ENCODE results near the gene PCOLCE2.

Gene PCOLCE2

DNA sequence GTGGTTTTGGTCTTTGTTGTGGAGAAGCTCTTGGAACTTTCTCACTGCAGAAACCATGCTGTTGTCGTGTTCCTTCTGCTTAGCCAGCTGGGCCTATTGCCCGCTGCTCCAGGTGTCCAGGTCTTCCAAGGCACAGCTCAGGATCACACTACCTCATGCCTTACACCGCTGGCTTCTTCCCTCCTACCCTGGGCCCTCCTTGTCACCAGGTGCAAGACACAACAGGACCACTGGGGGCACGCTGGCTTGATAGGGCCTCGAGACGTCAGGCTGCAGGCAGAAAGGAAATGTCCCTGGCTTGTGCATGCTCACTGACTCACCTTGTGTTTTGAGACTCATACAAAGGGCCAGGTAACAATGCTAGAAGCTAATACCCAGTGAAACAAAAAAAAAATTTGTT, 42.3 kb upstream of the PCOLCE2 start:
- Histone ChIP-seq H3K4me1 (ENCODE audit: insufficient read depth, poor library complexity, severe bottlenecking) (no peaks in the 10 kb centered on the region), H3K27me3 (ENCODE audit: insufficient read depth, poor library complexity, severe bottlenecking) (no peaks in the 10 kb centered on the region), H3K36me3 (ENCODE audit: low read depth) (no peaks in the 10 kb centered on the region), H3K9me3 (ENCODE audit: severe bottlenecking) (no peaks in the 10 kb centered on the region), H3K27ac (ENCODE audit: poor library complexity, severe bottlenecking) (no peak overlapping the region), H3K4me3 (ENCODE audit: severe bottlenecking) (no peak overlapping the region)
- ATAC-seq (ENCODE audit: low read depth) (peak; percentile 60; the same call in 2 of the 3 replicates), DNase-seq (ENCODE audit: low spot score) (no peak)
- TF ChIP-seq, protein P1, sequence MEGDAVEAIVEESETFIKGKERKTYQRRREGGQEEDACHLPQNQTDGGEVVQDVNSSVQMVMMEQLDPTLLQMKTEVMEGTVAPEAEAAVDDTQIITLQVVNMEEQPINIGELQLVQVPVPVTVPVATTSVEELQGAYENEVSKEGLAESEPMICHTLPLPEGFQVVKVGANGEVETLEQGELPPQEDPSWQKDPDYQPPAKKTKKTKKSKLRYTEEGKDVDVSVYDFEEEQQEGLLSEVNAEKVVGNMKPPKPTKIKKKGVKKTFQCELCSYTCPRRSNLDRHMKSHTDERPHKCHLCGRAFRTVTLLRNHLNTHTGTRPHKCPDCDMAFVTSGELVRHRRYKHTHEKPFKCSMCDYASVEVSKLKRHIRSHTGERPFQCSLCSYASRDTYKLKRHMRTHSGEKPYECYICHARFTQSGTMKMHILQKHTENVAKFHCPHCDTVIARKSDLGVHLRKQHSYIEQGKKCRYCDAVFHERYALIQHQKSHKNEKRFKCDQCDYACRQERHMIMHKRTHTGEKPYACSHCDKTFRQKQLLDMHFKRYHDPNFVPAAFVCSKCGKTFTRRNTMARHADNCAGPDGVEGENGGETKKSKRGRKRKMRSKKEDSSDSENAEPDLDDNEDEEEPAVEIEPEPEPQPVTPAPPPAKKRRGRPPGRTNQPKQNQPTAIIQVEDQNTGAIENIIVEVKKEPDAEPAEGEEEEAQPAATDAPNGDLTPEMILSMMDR (IDR thresholded peaks at IDR 0.05; ENCODE audit: poor library complexity, severe bottlenecking), result peak; percentile 15

DNA sequence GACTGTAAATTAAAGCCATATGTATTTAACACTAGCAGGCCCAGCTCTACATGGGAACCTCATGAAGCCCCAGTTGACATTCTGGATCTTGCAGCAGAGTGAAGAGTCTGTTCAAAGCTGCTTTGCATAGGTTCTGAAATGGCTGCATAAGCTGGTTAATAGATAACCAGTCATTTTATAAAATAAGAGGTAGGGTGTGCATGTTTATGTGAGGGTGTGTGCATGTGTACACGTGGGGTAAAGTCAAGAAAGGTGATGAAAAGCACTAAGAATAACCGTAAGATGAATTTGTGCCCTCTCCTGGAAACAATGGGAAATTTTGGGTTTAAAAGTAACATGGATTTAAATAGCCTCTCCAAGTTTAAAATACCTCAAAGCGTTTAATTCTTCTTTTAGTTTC, 41.6 kb upstream of the PCOLCE2 start:
- Histone ChIP-seq H3K27me3 (ENCODE audit: insufficient read depth, poor library complexity, severe bottlenecking) (no peaks in the 10 kb centered on the region), H3K36me3 (ENCODE audit: low read depth) (no peaks in the 10 kb centered on the region), H3K4me3 (ENCODE audit: severe bottlenecking) (no peak overlapping the region), H3K27ac (ENCODE audit: poor library complexity, severe bottlenecking) (no peak overlapping the region), H3K9me3 (ENCODE audit: severe bottlenecking) (no peaks in the 10 kb centered on the region), H3K4me1 (ENCODE audit: insufficient read depth, poor library complexity, severe bottlenecking) (peaks cover 4% of the 10 kb centered on the region)
- ATAC-seq (ENCODE audit: low read depth), result no peak
- TF ChIP-seq, protein P1 (IDR thresholded peaks at IDR 0.05; ENCODE audit: poor library complexity, severe bottlenecking), result no peak
- DNase-seq (ENCODE audit: low spot score), result no peak

DNA sequence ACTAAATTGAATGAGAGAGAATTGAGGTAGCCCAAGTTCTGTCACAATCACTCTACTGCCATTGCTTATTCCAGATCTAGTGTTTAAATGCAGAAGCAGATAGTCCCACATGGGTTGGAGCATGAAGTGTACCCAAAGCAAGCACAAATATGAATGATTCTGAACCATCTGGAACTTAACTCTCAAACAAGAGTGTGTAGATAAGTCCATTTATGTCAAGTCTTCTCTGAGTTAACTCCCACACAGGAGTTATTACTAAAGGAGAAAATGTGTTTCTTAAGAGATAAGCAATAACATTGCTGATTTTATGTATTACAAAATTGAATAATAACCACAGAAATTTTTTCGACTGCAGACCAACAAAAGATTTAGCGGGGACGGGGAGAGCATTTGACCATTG, 41.0 kb upstream of the PCOLCE2 start:
- Histone ChIP-seq H3K9me3 (ENCODE audit: severe bottlenecking) (no peaks in the 10 kb centered on the region), H3K36me3 (ENCODE audit: low read depth) (no peaks in the 10 kb centered on the region), H3K4me1 (ENCODE audit: insufficient read depth, poor library complexity, severe bottlenecking) (peaks cover 10% of the 10 kb centered on the region), H3K4me3 (ENCODE audit: severe bottlenecking) (no peak overlapping the region), H3K27me3 (ENCODE audit: insufficient read depth, poor library complexity, severe bottlenecking) (no peaks in the 10 kb centered on the region), H3K27ac (ENCODE audit: poor library complexity, severe bottlenecking) (no peak overlapping the region)
- ATAC-seq (ENCODE audit: low read depth) (no peak), DNase-seq (ENCODE audit: low spot score) (no peak)
- TF ChIP-seq, protein P1 (IDR thresholded peaks at IDR 0.05; ENCODE audit: poor library complexity, severe bottlenecking), result no peak

DNA sequence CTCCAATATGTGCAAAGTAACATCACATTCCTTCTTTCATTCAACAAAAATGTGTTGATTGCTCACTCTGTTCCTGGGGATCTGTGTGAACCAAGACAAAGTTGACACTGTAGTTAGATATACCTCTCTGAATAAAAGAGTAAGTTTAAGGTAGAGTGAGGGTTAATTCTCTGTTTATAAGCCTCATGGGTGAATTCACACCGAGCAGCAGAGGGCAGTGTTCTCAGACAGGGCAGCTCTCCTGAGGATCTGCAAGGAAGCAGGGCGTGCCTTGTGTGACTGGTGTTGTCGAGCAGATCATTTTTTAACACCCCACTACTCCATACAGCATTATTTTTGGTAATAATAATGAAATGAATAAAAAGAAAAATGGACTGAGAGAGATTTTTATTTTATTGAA, 40.2 kb upstream of the PCOLCE2 start:
- no peak overlapping the region for H3K4me3 ChIP-seq (ENCODE audit: severe bottlenecking)
- no peak for DNase-seq (ENCODE audit: low spot score)
- H3K4me1 ChIP-seq (ENCODE audit: insufficient read depth, poor library complexity, severe bottlenecking), result peaks cover 12% of the 10 kb centered on the region
- H3K9me3 ChIP-seq (ENCODE audit: severe bottlenecking), result no peaks in the 10 kb centered on the region
- TF ChIP-seq, protein P1 (IDR thresholded peaks at IDR 0.05; ENCODE audit: poor library complexity, severe bottlenecking), result peak; percentile 76
- ATAC-seq (ENCODE audit: low read depth), result peak; percentile 66
- no peak overlapping the region for H3K27ac ChIP-seq (ENCODE audit: poor library complexity, severe bottlenecking)
- no peaks in the 10 kb centered on the region for H3K36me3 ChIP-seq (ENCODE audit: low read depth)
- H3K27me3 ChIP-seq (ENCODE audit: insufficient read depth, poor library complexity, severe bottlenecking), result no peaks in the 10 kb centered on the region

DNA sequence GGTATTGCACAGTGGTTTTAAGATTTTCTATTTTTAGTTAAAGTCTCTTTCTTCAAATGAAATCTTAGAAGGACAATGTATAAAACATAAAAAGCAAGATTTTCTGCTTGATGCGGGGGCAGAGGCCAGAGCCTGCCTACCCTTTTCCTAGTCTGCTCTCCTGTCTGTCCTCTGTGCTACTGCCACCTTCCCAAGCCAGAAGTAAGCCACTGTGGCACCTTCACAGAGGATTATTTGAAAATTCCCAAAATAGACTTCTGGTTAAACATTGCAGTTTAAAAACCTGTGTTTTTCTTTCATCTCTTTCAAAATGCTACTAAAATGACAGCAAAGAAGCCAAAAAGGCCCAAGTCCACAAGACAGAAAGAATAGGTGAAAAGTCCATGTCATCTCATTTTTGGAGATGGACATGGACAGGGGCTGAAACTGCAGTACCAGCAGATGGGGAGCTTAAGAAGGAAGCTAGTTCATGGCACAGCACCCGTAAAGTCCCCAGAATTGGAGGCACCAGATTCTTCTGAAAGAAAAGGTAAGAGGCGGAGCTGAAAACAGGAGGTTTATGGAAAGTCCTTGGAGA, 37.6 kb upstream of the PCOLCE2 start:
- Histone ChIP-seq H3K4me3 (ENCODE audit: severe bottlenecking) (no peak overlapping the region), H3K27me3 (ENCODE audit: insufficient read depth, poor library complexity, severe bottlenecking) (no peaks in the 10 kb centered on the region), H3K4me1 (ENCODE audit: insufficient read depth, poor library complexity, severe bottlenecking) (peaks cover 12% of the 10 kb centered on the region), H3K36me3 (ENCODE audit: low read depth) (no peaks in the 10 kb centered on the region), H3K9me3 (ENCODE audit: severe bottlenecking) (no peaks in the 10 kb centered on the region), H3K27ac (ENCODE audit: poor library complexity, severe bottlenecking) (no peak overlapping the region)
- TF ChIP-seq, protein P1 (IDR thresholded peaks at IDR 0.05; ENCODE audit: poor library complexity, severe bottlenecking), result no peak
- DNase-seq (ENCODE audit: low spot score) (no peak), ATAC-seq (ENCODE audit: low read depth) (no peak)

Data from RWPE2 (cell line).